ENCODE measurements around the gene XYLT1. TPM values are rescaled to one million over a fixed set of nuclear protein-coding genes. Genes with fewer than 3 reads are reported as not detected.

The XYLT1 gene
- total RNA-seq, 1 experiment from 2014 or later: not detected

DNA sequence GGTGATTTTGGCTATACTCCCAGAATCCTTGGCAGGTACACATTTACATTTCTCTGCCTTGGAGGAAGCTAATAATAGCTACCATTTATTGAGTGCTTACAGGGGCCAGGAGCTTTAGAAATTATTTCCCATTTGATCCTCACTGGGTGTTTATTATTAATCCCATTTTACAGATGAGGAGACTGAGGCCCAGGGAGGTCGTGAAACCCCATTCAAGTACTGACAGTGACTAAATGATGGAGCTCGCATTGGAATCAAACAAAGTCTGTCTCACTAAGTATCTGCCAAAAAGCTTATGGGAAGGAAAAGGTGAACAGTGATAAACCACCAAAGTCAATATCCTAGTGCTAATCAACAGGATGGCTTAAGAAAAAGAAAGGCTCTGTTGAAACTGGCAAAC, 33.3 kb upstream of the XYLT1 start:
- Histone ChIP-seq H3K79me2 (ENCODE audit: low read length) (no peaks in the 10 kb centered on the region), H3K9me3 (ENCODE audit: low read length) (no peaks in the 10 kb centered on the region), H4K20me1 (ENCODE audit: low read length) (no peaks in the 10 kb centered on the region), H3K4me3 (ENCODE audit: low read length) (no peak overlapping the region), H3K27ac (ENCODE audit: low read length) (no peak overlapping the region), H3K4me2 (ENCODE audit: low read length) (no peak overlapping the region), H3K4me1 (ENCODE audit: insufficient read depth, low read length) (no peaks in the 10 kb centered on the region), H2AFZ (ENCODE audit: low read length) (no peak overlapping the region), H3F3A (ENCODE audit: low read length, unreplicated experiment) (no peaks in the 10 kb centered on the region), H3K9ac (ENCODE audit: low read length) (no peak overlapping the region), H3K36me3 (ENCODE audit: low read depth, low read length) (no peaks in the 10 kb centered on the region), H3K27me3 (ENCODE audit: low read length) (no peaks in the 10 kb centered on the region), H3K9me2 (replicated peaks; ENCODE audit: low read length) (no peaks in the 10 kb centered on the region)
- intact Hi-C loops (cut with micrococcal nuclease): no loop called here
- ChIA-PET POLR2A (ENCODE audit: unreplicated experiment) (no interaction called here), CTCF (no interaction called here)
- DNase-seq (no peak), ATAC-seq (no peak)
- TF ChIP-seq EZH2 (IDR thresholded peaks at IDR 0.05; ENCODE audit: low read length, unreplicated experiment) (no peak), EZH2phosphoT487 (IDR thresholded peaks at IDR 0.05; ENCODE audit: borderline replicate concordance, low read length) (no peak)
- TF ChIP-seq, protein P1, sequence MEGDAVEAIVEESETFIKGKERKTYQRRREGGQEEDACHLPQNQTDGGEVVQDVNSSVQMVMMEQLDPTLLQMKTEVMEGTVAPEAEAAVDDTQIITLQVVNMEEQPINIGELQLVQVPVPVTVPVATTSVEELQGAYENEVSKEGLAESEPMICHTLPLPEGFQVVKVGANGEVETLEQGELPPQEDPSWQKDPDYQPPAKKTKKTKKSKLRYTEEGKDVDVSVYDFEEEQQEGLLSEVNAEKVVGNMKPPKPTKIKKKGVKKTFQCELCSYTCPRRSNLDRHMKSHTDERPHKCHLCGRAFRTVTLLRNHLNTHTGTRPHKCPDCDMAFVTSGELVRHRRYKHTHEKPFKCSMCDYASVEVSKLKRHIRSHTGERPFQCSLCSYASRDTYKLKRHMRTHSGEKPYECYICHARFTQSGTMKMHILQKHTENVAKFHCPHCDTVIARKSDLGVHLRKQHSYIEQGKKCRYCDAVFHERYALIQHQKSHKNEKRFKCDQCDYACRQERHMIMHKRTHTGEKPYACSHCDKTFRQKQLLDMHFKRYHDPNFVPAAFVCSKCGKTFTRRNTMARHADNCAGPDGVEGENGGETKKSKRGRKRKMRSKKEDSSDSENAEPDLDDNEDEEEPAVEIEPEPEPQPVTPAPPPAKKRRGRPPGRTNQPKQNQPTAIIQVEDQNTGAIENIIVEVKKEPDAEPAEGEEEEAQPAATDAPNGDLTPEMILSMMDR (conservative IDR thresholded peaks at IDR 0.05; ENCODE audit: low read depth, low read length): no peak
- no TSS peak for BruUV-seq (replicated peaks)

DNA sequence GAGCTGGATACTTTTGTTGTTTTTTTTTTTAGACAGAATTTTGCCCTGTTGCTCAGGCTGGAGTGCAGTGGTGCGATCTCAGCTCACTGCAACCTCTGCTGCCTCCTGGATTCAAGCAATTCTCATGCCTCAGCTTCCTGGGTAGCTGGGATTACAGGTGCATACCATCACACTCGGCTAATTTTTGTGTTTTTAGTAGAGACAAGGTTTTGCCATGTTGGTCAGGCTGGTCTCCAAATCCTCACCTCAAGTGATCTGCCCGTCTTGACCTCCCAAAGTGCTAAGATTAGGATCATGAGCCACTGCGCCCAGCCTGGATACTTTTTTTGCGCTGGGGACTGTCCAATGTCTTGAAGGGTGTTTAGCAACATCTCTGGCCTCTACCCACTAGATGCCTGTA, 32.6 kb upstream of the XYLT1 start:
- no peaks in the 10 kb centered on the region for H3F3A ChIP-seq (ENCODE audit: low read length, unreplicated experiment)
- H3K4me3 ChIP-seq (ENCODE audit: low read length): no peak overlapping the region
- BruUV-seq (replicated peaks): no TSS peak
- no peaks in the 10 kb centered on the region for H3K27me3 ChIP-seq (ENCODE audit: low read length)
- no peak overlapping the region for H2AFZ ChIP-seq (ENCODE audit: low read length)
- TF ChIP-seq, protein P1 (conservative IDR thresholded peaks at IDR 0.05; ENCODE audit: low read depth, low read length): no peak
- no peak for TF ChIP-seq EZH2 (IDR thresholded peaks at IDR 0.05; ENCODE audit: low read length, unreplicated experiment)
- no peak for TF ChIP-seq EZH2phosphoT487 (IDR thresholded peaks at IDR 0.05; ENCODE audit: borderline replicate concordance, low read length)
- H3K36me3 ChIP-seq (ENCODE audit: low read depth, low read length): no peaks in the 10 kb centered on the region
- POLR2A ChIA-PET (ENCODE audit: unreplicated experiment): no interaction called here
- CTCF ChIA-PET: no interaction called here
- no peak overlapping the region for H3K27ac ChIP-seq (ENCODE audit: low read length)
- H3K4me1 ChIP-seq (ENCODE audit: insufficient read depth, low read length): no peaks in the 10 kb centered on the region
- DNase-seq (no peak), ATAC-seq (no peak)
- H3K9me3 ChIP-seq (ENCODE audit: low read length): no peaks in the 10 kb centered on the region
- H3K9me2 ChIP-seq (replicated peaks; ENCODE audit: low read length): no peaks in the 10 kb centered on the region
- H3K4me2 ChIP-seq (ENCODE audit: low read length): no peak overlapping the region
- H4K20me1 ChIP-seq (ENCODE audit: low read length): no peaks in the 10 kb centered on the region
- H3K79me2 ChIP-seq (ENCODE audit: low read length): no peaks in the 10 kb centered on the region
- H3K9ac ChIP-seq (ENCODE audit: low read length): no peak overlapping the region
- intact Hi-C loops (cut with micrococcal nuclease): no loop called here

DNA sequence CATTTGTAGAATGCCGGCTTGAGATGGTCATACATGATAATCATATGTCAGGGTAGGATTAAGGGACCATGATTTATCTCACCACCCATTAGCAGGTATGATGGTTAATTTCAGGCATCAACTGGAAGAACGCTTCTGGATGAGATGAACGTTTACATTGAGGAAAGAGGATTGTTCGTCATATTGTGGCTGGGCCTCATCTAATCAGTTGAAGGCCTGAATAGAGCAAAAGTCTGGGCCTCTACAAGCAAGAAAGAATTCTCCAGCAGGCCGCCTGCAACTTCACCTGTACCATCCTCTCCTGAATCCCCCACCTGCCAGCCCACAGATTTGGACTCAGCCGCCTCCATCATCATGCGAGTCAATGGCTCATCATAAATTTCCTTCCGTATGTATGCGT, 30.6 kb upstream of the XYLT1 start:
- Histone ChIP-seq H3K9ac (ENCODE audit: low read length) (no peak overlapping the region), H3K9me2 (replicated peaks; ENCODE audit: low read length) (no peaks in the 10 kb centered on the region), H3K79me2 (ENCODE audit: low read length) (no peaks in the 10 kb centered on the region), H3F3A (ENCODE audit: low read length, unreplicated experiment) (no peaks in the 10 kb centered on the region), H3K4me2 (ENCODE audit: low read length) (no peak overlapping the region), H3K27ac (ENCODE audit: low read length) (no peak overlapping the region), H4K20me1 (ENCODE audit: low read length) (no peaks in the 10 kb centered on the region), H3K27me3 (ENCODE audit: low read length) (no peaks in the 10 kb centered on the region), H3K9me3 (ENCODE audit: low read length) (no peaks in the 10 kb centered on the region), H3K4me1 (ENCODE audit: insufficient read depth, low read length) (no peaks in the 10 kb centered on the region), H2AFZ (ENCODE audit: low read length) (no peak overlapping the region), H3K36me3 (ENCODE audit: low read depth, low read length) (no peaks in the 10 kb centered on the region), H3K4me3 (ENCODE audit: low read length) (no peak overlapping the region)
- POLR2A ChIA-PET (ENCODE audit: unreplicated experiment): no interaction called here
- ATAC-seq: no peak
- CTCF ChIA-PET: no interaction called here
- DNase-seq: no peak
- BruUV-seq (replicated peaks): no TSS peak
- intact Hi-C loops (cut with micrococcal nuclease): no loop called here
- TF ChIP-seq EZH2 (IDR thresholded peaks at IDR 0.05; ENCODE audit: low read length, unreplicated experiment) (no peak), EZH2phosphoT487 (IDR thresholded peaks at IDR 0.05; ENCODE audit: borderline replicate concordance, low read length) (no peak)
- TF ChIP-seq, protein P1 (conservative IDR thresholded peaks at IDR 0.05; ENCODE audit: low read depth, low read length): no peak
